Panc1 (cell line): ENCODE data around the gene OGFOD3. TPM values are rescaled to one million over a fixed set of nuclear protein-coding genes. Genes with fewer than 3 reads are reported as not detected.

Source experiments
- ATAC-seq: fragments of 200-7000 bp; cut with Tn5 transposase; 2 replicates; pipeline ENCODE4 v1.9.1; 2020; ENCODE audit warnings: mild to moderate bottlenecking, moderate library complexity
- BruUV-seq: library from RNA; stranded (reverse); fragments of 400-500 nt; replicated peaks from 2 replicates; lab custom pipeline; 2021; lab: Mats Ljungman, UMichigan
- CTCF ChIA-PET: fragments of 300-600 bp; sonication (Branson Sonifier 250); formaldehyde crosslinking; loops from one replicate; lab custom pipeline; 2022; ENCODE audit warnings: antibody characterized with exemption; lab: Charles Lee
- POLR2A ChIA-PET: fragments of 300-600 bp; sonication (Branson Sonifier 250); formaldehyde crosslinking; loops from one replicate; lab custom pipeline; 2022; ENCODE audit warnings: antibody characterized with exemption; lab: Charles Lee
- DNase-seq: peaks from one replicate; pipeline ENCODE4 v3.0.0-alpha.2; 2010; ENCODE audit warnings: low read depth, low spot score
- H3K27ac ChIP-seq: 2 replicates; pipeline ENCODE4 v1.5.1; 2011; ENCODE audit warnings: mild to moderate bottlenecking, low read length, inconsistent platforms
- H3K27me3 ChIP-seq: fragments of 200-500 bp; sonication (Bioruptor generic); 2 replicates; pipeline ENCODE4 v1.6.0; 2014; ENCODE audit warnings: low read length, inconsistent platforms; ENCODE audit not compliant: control insufficient read depth, insufficient read depth
- H3K36me3 ChIP-seq: fragments of 200-500 bp; sonication (Bioruptor generic); 2 replicates; pipeline ENCODE4 v1.5.1; 2014; ENCODE audit warnings: inconsistent platforms, mild to moderate bottlenecking, low read length, moderate library complexity; ENCODE audit not compliant: control insufficient read depth, insufficient read depth
- H3K4me1 ChIP-seq: 2 replicates; pipeline ENCODE4 v1.5.1; 2011; ENCODE audit warnings: inconsistent platforms, mild to moderate bottlenecking, low read length, moderate library complexity; ENCODE audit not compliant: control insufficient read depth, insufficient read depth
- H3K4me3 ChIP-seq, 2 experiments: 2 replicates each; pipeline ENCODE4 v1.5.1; 2011 to 2012; ENCODE audit warnings: low read depth in 2 of 2, low read length in 2 of 2, mild to moderate bottlenecking in 2 of 2, inconsistent platforms in 1 of 2, moderate library complexity in 1 of 2
- H3K9me3 ChIP-seq: fragments of 200-500 bp; sonication (Bioruptor generic); 2 replicates; pipeline ENCODE4 v1.5.1; 2014; ENCODE audit warnings: low read depth, mild to moderate bottlenecking, inconsistent platforms, low read length, moderate library complexity; ENCODE audit not compliant: control insufficient read depth, insufficient read depth
- CTCF ChIP-seq: fragments of 450-650 bp; IDR thresholded peaks from 2 replicates; pipeline ENCODE4 v1.5.1; 2017; ENCODE audit warnings: mild to moderate bottlenecking
- POLR2AphosphoS5 ChIP-seq: IDR thresholded peaks from 2 replicates; pipeline ENCODE4 v1.6.1; 2012; ENCODE audit warnings: mild to moderate bottlenecking, low read depth, low read length, moderate library complexity
- REST ChIP-seq, 2 experiments: IDR thresholded peaks; 2 replicates each; pipeline ENCODE4 v1.6.1; 2011 to 2012; ENCODE audit warnings: low read depth in 2 of 2, control low read depth in 1 of 2, low read length in 1 of 2, mild to moderate bottlenecking in 1 of 2, moderate library complexity in 1 of 2; ENCODE audit not compliant: insufficient read depth in 1 of 2
- SIN3A ChIP-seq: IDR thresholded peaks from 2 replicates; pipeline ENCODE4 v1.6.1; 2012; ENCODE audit warnings: low read depth, mild to moderate bottlenecking, low read length, moderate library complexity, borderline replicate concordance; ENCODE audit not compliant: insufficient read depth
- TCF7L2 ChIP-seq: IDR thresholded peaks from 2 replicates; pipeline ENCODE4 v1.6.1; 2011; ENCODE audit warnings: mild to moderate bottlenecking, low read depth, low read length, inconsistent platforms
- in situ Hi-C: cut with HindIII; loops from 2 replicates; pipeline ENCODE4 v1.10.0; 2016; ENCODE audit warnings: low sequenced_read_pairs, low pct_unique_long_range_greater_than_20kb
- intact Hi-C: fragments of 100-400 bp; cut with micrococcal nuclease; formaldehyde crosslinking; loops from one replicate; pipeline ENCODE4 v1.10.0; 2022; ENCODE audit not compliant: unreplicated experiment
- total RNA-seq: library from RNA; stranded (reverse); gene quantifications from one replicate; pipeline ENCODE4 v1.2.1, GENCODE V29; 2021; ENCODE audit not compliant: unreplicated experiment

Gene OGFOD3
- total RNA-seq, 1 experiment from 2014 or later, result 53.9 TPM

DNA sequence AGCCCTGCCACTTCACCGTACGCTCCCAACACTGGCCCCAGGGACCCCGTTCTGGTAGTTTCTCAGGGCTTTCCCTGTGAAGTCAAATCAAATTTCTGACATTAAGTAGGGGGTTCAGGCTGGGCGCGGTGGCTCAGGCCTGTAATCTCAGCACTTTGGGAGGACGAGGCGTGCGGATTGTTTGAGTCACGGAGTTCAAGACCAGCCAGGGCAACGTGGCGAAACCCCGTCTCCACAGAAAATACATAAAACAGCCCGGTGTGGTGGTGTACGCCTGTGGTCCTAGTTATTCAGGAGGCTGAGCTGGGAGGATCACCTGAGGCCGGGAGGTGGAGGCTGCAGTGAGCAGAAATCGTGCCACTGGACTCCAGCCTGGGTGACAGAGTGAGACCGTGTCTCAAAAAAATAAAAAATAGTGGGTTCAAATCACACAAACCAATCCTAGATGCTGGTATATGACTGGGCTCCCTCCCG lies 31.5 kb upstream of the OGFOD3 start:
- H3K9me3 ChIP-seq, result no peaks in the 10 kb centered on the region
- no peak for DNase-seq
- no peaks in the 10 kb centered on the region for H3K27me3 ChIP-seq
- H3K4me1 ChIP-seq, result peaks cover 21% of the 10 kb centered on the region
- no peak; the same call in 1 of the 2 replicates for ATAC-seq
- intact Hi-C loops (no loop called here), in situ Hi-C loops (no loop called here)
- no peak for TF ChIP-seq SIN3A
- no peak for TF ChIP-seq REST (IDR thresholded peaks at IDR 0.05; ENCODE audit: insufficient read depth in 1 of 2, low read depth in 2 of 2, low read length in 1 of 2)
- TF ChIP-seq CTCF, result no peak
- no peak for TF ChIP-seq TCF7L2
- no peak for TF ChIP-seq POLR2AphosphoS5
- H3K4me3 ChIP-seq, result peak overlapping the region; percentile 79 to 98
- no TSS peak for BruUV-seq
- no peaks in the 10 kb centered on the region; the same call in 1 of the 2 replicates for H3K36me3 ChIP-seq
- peak overlapping the region; percentile 78 for H3K27ac ChIP-seq
- ChIA-PET CTCF (no interaction called here), POLR2A (no interaction called here)

DNA sequence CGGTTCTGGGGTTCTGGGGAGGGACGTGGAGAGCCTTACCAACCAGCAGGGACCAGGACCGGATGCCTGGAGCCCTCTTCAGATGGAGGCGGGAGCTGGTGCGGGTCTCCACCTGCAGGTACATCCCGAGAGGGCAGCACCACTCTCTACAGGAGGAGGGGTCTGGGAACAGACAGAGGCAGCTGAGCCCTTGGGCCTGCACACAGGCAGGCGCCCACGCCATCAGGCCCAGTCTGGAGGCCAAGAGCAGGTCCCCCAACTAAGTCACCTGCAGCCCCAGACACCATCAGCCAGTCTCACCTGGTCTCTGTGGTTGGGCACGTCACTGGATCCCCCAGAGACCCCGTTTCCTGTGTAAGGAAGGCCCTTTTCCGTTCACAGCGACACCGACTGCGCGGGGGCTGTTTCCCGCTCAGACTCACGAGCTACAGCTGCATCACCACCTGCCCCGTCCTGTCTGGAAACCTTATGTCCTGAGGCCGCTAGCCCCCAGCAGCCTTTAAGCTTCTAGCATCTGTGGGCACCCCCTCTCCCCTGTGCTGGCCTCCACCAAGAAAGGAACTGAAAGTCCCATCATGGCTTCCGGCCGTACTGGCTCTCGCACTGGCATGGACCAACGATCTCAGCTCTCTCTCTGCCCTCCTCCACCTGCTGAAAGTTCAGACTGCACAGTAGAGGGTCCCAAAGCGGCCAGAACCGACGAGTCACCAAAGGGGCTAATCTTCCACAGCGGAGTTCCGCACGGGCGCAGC lies 30.9 kb upstream of the OGFOD3 start:
- peak overlapping the region; percentile 79 to 98 for H3K4me3 ChIP-seq
- H3K27me3 ChIP-seq, result no peaks in the 10 kb centered on the region
- intact Hi-C loops (no loop called here), in situ Hi-C loops (no loop called here)
- ATAC-seq (no peak), DNase-seq (no peak)
- H3K27ac ChIP-seq, result peak overlapping the region; percentile 78
- no peaks in the 10 kb centered on the region for H3K9me3 ChIP-seq
- H3K36me3 ChIP-seq, result no peaks in the 10 kb centered on the region; the same call in 1 of the 2 replicates
- TF ChIP-seq CTCF (no peak), TCF7L2 (no peak), POLR2AphosphoS5 (no peak), SIN3A (no peak), REST (IDR thresholded peaks at IDR 0.05; ENCODE audit: insufficient read depth in 1 of 2, low read depth in 2 of 2, low read length in 1 of 2) (no peak)
- ChIA-PET CTCF (no interaction called here), POLR2A (no interaction called here)
- no TSS peak for BruUV-seq
- H3K4me1 ChIP-seq, result peaks cover 21% of the 10 kb centered on the region
